ENCODE results near the gene RAB17.

- TF ChIP-seq CTCF (IDR thresholded peaks at IDR 0.05) (no peak), POLR2AphosphoS5 (IDR thresholded peaks at IDR 0.05) (no peak)
Observed at GRCh38 chr2:237527766-237528165, 62.8 kb downstream of the RAB17 start.

All from prostate gland (tissue), 2 donors.